ENCODE data around the gene EPO. TPM values are rescaled to one million over a fixed set of nuclear protein-coding genes. Genes with fewer than 3 reads are reported as not detected.
"Not testable (repeated sequence)": the region's sequence is repeated elsewhere in the genome, so short reads cannot be mapped to it uniquely, and the experiment has no call there.

Gene EPO
- total RNA-seq, 4 donors from 2014 or later, result not detected

GRCh38 chr7:100759357-100760171 is 39.3 kb downstream of the EPO start:
- DNase-seq, result no peak
- H3K27ac ChIP-seq, result no peak overlapping the region
- no peak overlapping the region for H3K4me3 ChIP-seq
- 62 to 66% methylated on average over 12 to 13 of the region's 19 CpGs for WGBS, 2 donors
- H3K4me1 ChIP-seq, result peaks cover 0 to 13% (median 0%) of the 10 kb centered on the region in 3 donors
- H3K9me3 ChIP-seq, result no peaks in the 10 kb centered on the region
- intact Hi-C loops (cut with DNase I), result no loop called here
- H3K27me3 ChIP-seq, result peaks cover 0 to 13% (median 0%) of the 10 kb centered on the region in 4 donors
- TF ChIP-seq, protein P1, sequence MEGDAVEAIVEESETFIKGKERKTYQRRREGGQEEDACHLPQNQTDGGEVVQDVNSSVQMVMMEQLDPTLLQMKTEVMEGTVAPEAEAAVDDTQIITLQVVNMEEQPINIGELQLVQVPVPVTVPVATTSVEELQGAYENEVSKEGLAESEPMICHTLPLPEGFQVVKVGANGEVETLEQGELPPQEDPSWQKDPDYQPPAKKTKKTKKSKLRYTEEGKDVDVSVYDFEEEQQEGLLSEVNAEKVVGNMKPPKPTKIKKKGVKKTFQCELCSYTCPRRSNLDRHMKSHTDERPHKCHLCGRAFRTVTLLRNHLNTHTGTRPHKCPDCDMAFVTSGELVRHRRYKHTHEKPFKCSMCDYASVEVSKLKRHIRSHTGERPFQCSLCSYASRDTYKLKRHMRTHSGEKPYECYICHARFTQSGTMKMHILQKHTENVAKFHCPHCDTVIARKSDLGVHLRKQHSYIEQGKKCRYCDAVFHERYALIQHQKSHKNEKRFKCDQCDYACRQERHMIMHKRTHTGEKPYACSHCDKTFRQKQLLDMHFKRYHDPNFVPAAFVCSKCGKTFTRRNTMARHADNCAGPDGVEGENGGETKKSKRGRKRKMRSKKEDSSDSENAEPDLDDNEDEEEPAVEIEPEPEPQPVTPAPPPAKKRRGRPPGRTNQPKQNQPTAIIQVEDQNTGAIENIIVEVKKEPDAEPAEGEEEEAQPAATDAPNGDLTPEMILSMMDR (IDR thresholded peaks at IDR 0.05), result no peak
- TF ChIP-seq POLR2A (IDR thresholded peaks at IDR 0.05), result no peak
- H3K36me3 ChIP-seq, result no peaks in the 10 kb centered on the region

DNA sequence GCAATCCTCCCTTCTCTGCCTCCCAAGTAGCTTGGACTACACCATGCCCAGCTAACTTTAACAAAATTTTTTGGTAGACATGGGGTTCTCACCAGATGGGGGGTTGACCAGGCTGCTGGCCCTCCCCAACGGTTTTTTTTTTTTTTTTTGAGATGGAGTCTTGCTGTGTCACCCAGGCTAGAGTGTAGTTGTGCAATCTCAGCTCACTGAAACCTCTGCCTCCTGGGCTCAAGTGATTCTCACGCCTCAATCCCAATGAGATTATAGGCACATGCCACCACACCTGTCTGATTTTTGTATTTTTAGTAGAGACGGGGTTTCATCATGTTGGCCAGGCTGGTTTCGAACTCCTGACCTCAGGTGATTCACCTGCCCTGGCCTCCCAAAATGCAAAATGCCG is 42.6 kb downstream of the EPO start:
- H3K4me3 ChIP-seq; H3K9me3 ChIP-seq; intact Hi-C loops (cut with DNase I); H3K27ac ChIP-seq; DNase-seq; H3K36me3 ChIP-seq: not testable (repeated sequence)
- Histone ChIP-seq H3K27me3 (peaks cover 0 to 13% (median 0%) of the 10 kb centered on the region in 4 donors), H3K4me1 (peaks cover 0 to 13% (median 0%) of the 10 kb centered on the region in 3 donors)
- 27 to 56% methylated on average over 5 of the region's 5 CpGs for WGBS, 2 donors

- 35 to 40% methylated on average over 1 to 5 of the region's 14 CpGs for WGBS, 2 donors
- intact Hi-C loops (cut with DNase I), result no loop called here
- DNase-seq, result no peak
- Histone ChIP-seq H3K4me1 (peaks cover 0 to 13% (median 0%) of the 10 kb centered on the region in 3 donors), H3K27ac (no peak overlapping the region), H3K9me3 (no peaks in the 10 kb centered on the region), H3K27me3 (peaks cover 0 to 10% (median 0%) of the 10 kb centered on the region in 4 donors), H3K36me3 (no peaks in the 10 kb centered on the region), H3K4me3 (no peak overlapping the region)
- TF ChIP-seq POLR2A (IDR thresholded peaks at IDR 0.05), result no peak
- TF ChIP-seq, protein P1 (IDR thresholded peaks at IDR 0.05), result no peak
These were observed 43.4 kb downstream of the EPO start for GRCh38 chr7:100763556-100764140.

DNA sequence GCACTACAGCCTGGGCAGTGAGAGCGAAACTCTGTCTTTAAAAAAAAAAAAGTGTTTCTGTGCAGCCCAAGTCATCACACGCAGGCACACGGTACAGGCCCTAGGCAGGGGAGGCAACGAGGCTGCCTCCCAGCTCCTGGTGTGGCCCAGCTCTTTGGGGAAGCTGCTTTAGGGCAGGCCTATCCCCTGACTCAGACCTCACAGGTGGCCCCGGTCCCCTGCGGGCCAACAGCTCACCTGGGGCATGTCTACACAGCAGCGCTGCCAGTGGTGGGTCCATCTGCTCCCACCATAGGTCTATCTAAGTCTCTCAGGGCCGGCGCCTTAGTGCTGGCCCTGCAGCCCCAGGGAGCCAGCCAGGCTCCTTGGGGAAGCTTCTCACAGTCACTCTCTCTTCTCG is 44.6 kb downstream of the EPO start:
- no peak for DNase-seq
- Histone ChIP-seq H3K27me3 (peaks cover 0 to 9% (median 0%) of the 10 kb centered on the region in 4 donors), H3K36me3 (no peaks in the 10 kb centered on the region), H3K4me3 (no peak overlapping the region), H3K9me3 (no peaks in the 10 kb centered on the region), H3K4me1 (peaks cover 0 to 13% (median 0%) of the 10 kb centered on the region in 3 donors), H3K27ac (no peak overlapping the region)
- intact Hi-C loops (cut with DNase I), result no loop called here
- WGBS, 2 donors, result 40 to 42% methylated on average over 3 to 7 of the region's 10 CpGs
- TF ChIP-seq, protein P1 (IDR thresholded peaks at IDR 0.05), result no peak
- no peak for TF ChIP-seq POLR2A (IDR thresholded peaks at IDR 0.05)

GRCh38 chr7:100765250-100765649 is 45.0 kb downstream of the EPO start:
- H3K9me3 ChIP-seq, result no peaks in the 10 kb centered on the region
- peaks cover 0 to 5% (median 0%) of the 10 kb centered on the region in 4 donors for H3K27me3 ChIP-seq
- peaks cover 0 to 13% (median 0%) of the 10 kb centered on the region in 3 donors for H3K4me1 ChIP-seq
- intact Hi-C loops (cut with DNase I), result no loop called here
- TF ChIP-seq, protein P1 (IDR thresholded peaks at IDR 0.05), result no peak
- TF ChIP-seq POLR2A (IDR thresholded peaks at IDR 0.05), result no peak
- no peak overlapping the region for H3K4me3 ChIP-seq
- H3K27ac ChIP-seq, result no peak overlapping the region
- no peak for DNase-seq
- 42 to 56% methylated on average over 16 of the region's 16 CpGs for WGBS, 2 donors
- no peaks in the 10 kb centered on the region for H3K36me3 ChIP-seq

All from esophagus squamous epithelium (tissue), 5 donors.